Endodermal cell (in vitro differentiated cells): ENCODE data around the gene GPR15LG. TPM values are rescaled to one million over a fixed set of nuclear protein-coding genes. Genes with fewer than 3 reads are reported as not detected.
"Not testable (repeated sequence)": the region's sequence is repeated elsewhere in the genome, so short reads cannot be mapped to it uniquely, and the experiment has no call there.

Experiments used
- DNase-seq: peaks from one replicate; pipeline ENCODE4 v3.0.0-alpha.2; 2017
- H3K27ac ChIP-seq: 2 replicates; pipeline ENCODE4 v1.5.1; 2013; ENCODE audit warnings: mild to moderate bottlenecking, low read depth, low read length, moderate library complexity
- H3K27me3 ChIP-seq: 2 replicates; pipeline ENCODE4 v1.6.1; 2013; ENCODE audit warnings: mild to moderate bottlenecking, low read length, moderate library complexity; ENCODE audit not compliant: insufficient read depth, control insufficient read depth, poor library complexity, severe bottlenecking
- H3K36me3 ChIP-seq: 2 replicates; pipeline ENCODE4 v1.7.0; 2013; ENCODE audit warnings: mild to moderate bottlenecking, low read length, moderate library complexity; ENCODE audit not compliant: control insufficient read depth, insufficient read depth
- H3K4me1 ChIP-seq: one replicate; pipeline ENCODE4 v1.7.0; 2013; ENCODE audit warnings: low read length; ENCODE audit not compliant: control insufficient read depth, insufficient read depth
- H3K4me3 ChIP-seq: 2 replicates; pipeline ENCODE4 v1.5.1; 2013; ENCODE audit warnings: mild to moderate bottlenecking, low read length, moderate library complexity
- H3K9ac ChIP-seq: 2 replicates; pipeline ENCODE4 v1.6.1; 2013; ENCODE audit warnings: mild to moderate bottlenecking, low read length, moderate library complexity; ENCODE audit not compliant: poor library complexity, severe bottlenecking; ENCODE audit errors: extremely low read depth
- H3K9me3 ChIP-seq: 2 replicates; pipeline ENCODE4 v1.6.1; 2013; ENCODE audit warnings: mild to moderate bottlenecking, low read length, moderate library complexity; ENCODE audit not compliant: control insufficient read depth
- H3K27ac Mint-ChIP-seq: 2 replicates; pipeline ENCODE4 v1.8.0; 2020; ENCODE audit warnings: mixed read lengths
- H3K27me3 Mint-ChIP-seq: 2 replicates; pipeline ENCODE4 v1.8.0; 2021; ENCODE audit warnings: mild to moderate bottlenecking, mixed read lengths; ENCODE audit not compliant: insufficient read depth
- H3K36me3 Mint-ChIP-seq: 2 replicates; pipeline ENCODE4 v1.8.0; 2020; ENCODE audit warnings: low read depth, mixed read lengths
- H3K4me1 Mint-ChIP-seq: 2 replicates; pipeline ENCODE4 v1.8.0; 2020; ENCODE audit warnings: mixed read lengths
- H3K4me3 Mint-ChIP-seq: 2 replicates; pipeline ENCODE4 v1.8.0; 2020; ENCODE audit warnings: mild to moderate bottlenecking, moderate library complexity, mixed read lengths
- H3K9me3 Mint-ChIP-seq: 2 replicates; pipeline ENCODE4 v1.8.0; 2020; ENCODE audit warnings: mild to moderate bottlenecking, mixed read lengths
- CTCF ChIP-seq: fragments of 200-600 bp; sonication (generic); conservative IDR thresholded peaks from 2 replicates; pipeline ENCODE4 v1.5.0; 2021; ENCODE audit warnings: antibody characterized with exemption, mild to moderate bottlenecking
- WGBS, 2 experiments: methylation state at CpG; one replicate each; pipeline versions ENCODE4 v1.1.5 to v1.1.7; 2013; ENCODE audit warnings: missing lambda C conversion rate in 2 of 2, mixed read lengths in 1 of 2; ENCODE audit not compliant: insufficient coverage in 1 of 2, insufficient read length in 1 of 2; 5-methylcytosine and 5-hydroxymethylcytosine counted together
- total RNA-seq, 2 donors: library from RNA; stranded (reverse); fragmentation: NEBNext Ultra II Directional in 1 of 2; extraction: Animal tissue kit (Norgen Biotek cat#: 25700) in 1 of 2; gene quantifications; 2 replicates in 1 of 2; 3 replicates in 1 of 2; pipeline ENCODE4 v1.2.1, GENCODE V29; 2021

GPR15LG gene
- total RNA-seq, 2 donors from 2014 or later = not detected

DNA sequence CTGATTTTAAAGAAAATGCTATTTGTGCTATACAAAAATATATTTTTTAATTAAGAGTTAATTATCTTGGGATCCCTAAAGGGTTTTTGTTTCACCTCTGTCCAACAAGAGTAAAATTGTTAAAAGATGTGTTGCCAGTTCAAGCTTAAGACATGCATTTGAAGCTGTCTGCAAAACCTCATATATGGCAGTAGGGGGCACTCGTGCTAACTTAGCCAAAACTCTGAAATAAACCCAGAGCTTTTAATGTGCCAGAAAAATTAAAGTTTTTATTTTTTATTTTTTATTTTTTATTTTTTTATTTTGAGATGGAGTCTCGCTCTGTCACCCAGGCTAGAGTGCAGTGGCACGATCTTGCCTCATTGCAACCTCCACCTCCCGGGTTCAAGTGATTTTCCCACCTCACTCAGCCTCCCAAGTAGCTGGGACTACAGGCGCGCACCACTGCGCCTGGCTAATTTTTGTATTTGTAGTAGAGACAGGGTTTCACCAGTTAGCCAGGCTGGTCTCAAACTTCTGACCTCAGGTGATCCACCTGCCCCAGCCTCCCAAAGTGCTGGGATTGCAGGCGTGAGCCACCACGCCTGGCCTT, 25.5 kb upstream of the GPR15LG start:
- H3K27ac Mint-ChIP-seq, H3K4me1 ChIP-seq, H3K4me3 Mint-ChIP-seq, H3K9ac ChIP-seq, H3K4me3 ChIP-seq, H3K9me3 ChIP-seq, H3K27me3 ChIP-seq, H3K27me3 Mint-ChIP-seq, H3K9me3 Mint-ChIP-seq, H3K27ac ChIP-seq, H3K4me1 Mint-ChIP-seq, DNase-seq: not testable (repeated sequence)
- H3K36me3 ChIP-seq = peaks cover 93% of the 10 kb centered on the region
- peaks cover 60% of the 10 kb centered on the region for H3K36me3 Mint-ChIP-seq
- peak; percentile 89 for TF ChIP-seq CTCF
- 78% methylated on average over 9 of the region's 9 CpGs; no CpG with 5 or more reads in 1 of the 2 experiments for WGBS, 2 experiments

DNA sequence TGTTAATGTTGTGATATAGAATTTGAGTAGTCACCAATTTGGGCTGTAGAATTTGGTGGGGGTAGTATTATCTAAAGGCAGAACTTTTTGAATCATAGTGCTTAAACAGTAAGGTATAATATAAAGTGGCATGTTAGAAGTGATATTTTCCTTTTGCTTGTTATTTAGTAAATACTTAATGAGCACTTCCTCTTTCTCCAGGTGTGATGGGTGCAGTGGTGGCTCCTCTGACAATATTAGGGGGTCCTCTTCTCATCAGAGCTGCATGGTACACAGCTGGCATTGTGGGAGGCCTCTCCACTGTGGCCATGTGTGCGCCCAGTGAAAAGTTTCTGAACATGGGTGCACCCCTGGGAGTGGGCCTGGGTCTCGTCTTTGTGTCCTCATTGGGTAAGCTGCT, 23.7 kb upstream of the GPR15LG start:
- WGBS, 2 experiments = 90 to 100% methylated on average over 1 to 2 of the region's 2 CpGs
- H3K36me3 Mint-ChIP-seq = peaks cover 61% of the 10 kb centered on the region
- DNase-seq = no peak
- Histone ChIP-seq H3K36me3 (peaks cover 92% of the 10 kb centered on the region), H3K27ac (no peak overlapping the region), H3K27me3 (no peaks in the 10 kb centered on the region), H3K9ac (no peak overlapping the region), H3K4me1 (no peaks in the 10 kb centered on the region), H3K9me3 (no peaks in the 10 kb centered on the region), H3K4me3 (no peak overlapping the region)
- H3K27me3 Mint-ChIP-seq = no peaks in the 10 kb centered on the region
- H3K4me1 Mint-ChIP-seq = no peaks in the 10 kb centered on the region
- no peak overlapping the region for H3K27ac Mint-ChIP-seq
- no peak overlapping the region for H3K4me3 Mint-ChIP-seq
- H3K9me3 Mint-ChIP-seq = no peaks in the 10 kb centered on the region
- no peak for TF ChIP-seq CTCF

- peaks cover 75% of the 10 kb centered on the region for H3K36me3 ChIP-seq
- no peak overlapping the region for H3K9ac ChIP-seq
- H3K4me3 ChIP-seq = no peak overlapping the region
- DNase-seq = no peak
- H3K4me1 Mint-ChIP-seq = peaks cover 6% of the 10 kb centered on the region
- peaks cover 57% of the 10 kb centered on the region for H3K36me3 Mint-ChIP-seq
- no peak overlapping the region for H3K27ac Mint-ChIP-seq
- no peaks in the 10 kb centered on the region for H3K9me3 Mint-ChIP-seq
- H3K4me1 ChIP-seq = no peaks in the 10 kb centered on the region
- no peaks in the 10 kb centered on the region for H3K9me3 ChIP-seq
- no peak overlapping the region for H3K4me3 Mint-ChIP-seq
- no peak overlapping the region for H3K27ac ChIP-seq
- no peak for TF ChIP-seq CTCF
- no peaks in the 10 kb centered on the region for H3K27me3 ChIP-seq
- H3K27me3 Mint-ChIP-seq = peaks cover 7% of the 10 kb centered on the region
Observed at GRCh38 chr10:84152769-84153168, 20.8 kb upstream of the GPR15LG start.
